HG02938 (cell line): Measurements from ENCODE around the gene TRMT61B.

Source experiments
- ATAC-seq: cut with Tn5 transposase; IDR thresholded peaks from one replicate; pipeline ENCODE4 v1.9.1; 2021; ENCODE audit warnings: mild to moderate bottlenecking, moderate library complexity; ENCODE audit not compliant: unreplicated experiment

Gene TRMT61B

DNA sequence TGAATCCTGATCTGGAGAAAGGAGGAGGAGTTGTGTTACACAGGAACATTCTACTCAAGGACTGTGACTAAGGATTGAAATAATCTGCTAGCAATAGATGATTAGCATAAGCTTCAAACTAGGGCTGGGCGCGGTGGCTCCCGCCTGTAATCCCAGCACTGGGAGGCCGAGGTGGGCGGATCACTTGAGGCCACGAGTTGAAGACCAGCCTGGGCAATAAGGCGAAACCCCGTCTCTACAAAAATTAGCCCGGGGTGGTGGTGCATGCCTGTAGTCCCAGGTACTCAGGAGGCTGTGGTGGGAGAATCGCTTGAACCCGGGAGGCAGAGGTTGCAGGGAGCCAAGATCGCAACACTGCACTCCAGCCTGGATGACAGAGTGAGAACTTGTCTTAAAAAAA, 1.5 kb downstream of the TRMT61B start:
- ATAC-seq = no peak

DNA sequence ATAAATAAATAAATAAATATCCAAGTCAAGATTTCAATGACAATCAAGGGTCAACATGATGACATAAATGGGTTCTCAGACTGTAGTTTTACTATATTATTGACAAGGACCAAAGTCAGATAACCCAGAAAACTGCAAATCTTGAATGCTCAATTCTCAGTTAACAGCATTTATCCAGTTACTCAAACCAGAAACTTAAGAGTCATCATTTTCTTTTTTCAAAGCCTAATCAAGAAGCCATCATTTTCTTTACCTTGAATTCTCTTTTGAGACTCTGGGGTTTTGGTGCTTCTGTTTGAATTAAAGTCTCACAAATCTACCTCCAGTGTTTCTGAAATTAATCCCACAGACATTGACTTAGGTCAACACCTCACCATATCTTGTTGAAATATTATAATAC, 14.1 kb downstream of the TRMT61B start:
- no peak for ATAC-seq

DNA sequence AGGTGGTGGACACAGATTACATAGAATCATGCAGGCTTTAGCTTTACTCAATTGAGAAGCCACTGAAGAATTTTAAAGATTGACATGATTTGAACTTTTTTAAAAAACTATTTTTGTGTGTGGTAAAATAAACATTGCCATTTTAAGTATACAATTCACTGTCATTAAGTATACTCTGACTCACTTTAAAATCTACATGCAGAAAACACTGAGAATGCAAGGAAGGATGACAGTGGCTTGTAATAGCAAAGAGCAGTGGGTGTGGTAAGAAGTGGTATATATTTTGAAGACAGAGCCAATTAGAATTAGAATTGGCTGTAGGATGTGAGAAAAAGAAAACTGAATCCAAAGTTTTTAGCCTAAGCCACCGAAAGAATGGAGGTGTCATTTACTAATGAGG, 14.9 kb downstream of the TRMT61B start:
- no peak for ATAC-seq

DNA sequence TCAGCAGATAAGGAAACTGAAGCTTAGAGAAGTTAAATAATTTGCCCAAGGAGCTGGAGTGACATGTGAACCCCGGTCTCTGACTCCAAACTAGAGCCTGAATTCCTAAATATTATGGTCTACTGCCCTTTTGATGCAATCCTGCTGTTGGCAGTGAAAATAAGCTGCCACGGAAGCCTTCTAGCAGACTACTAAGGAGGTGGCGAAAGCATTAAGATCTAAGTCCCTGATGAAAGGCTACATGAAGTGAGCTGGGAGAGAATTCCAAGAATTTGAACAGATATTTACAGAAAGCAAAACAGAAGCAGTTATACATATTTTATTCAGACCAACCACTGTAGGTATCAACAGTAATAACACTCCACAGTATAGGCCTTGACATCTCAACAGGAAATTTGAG, 28.1 kb downstream of the TRMT61B start:
- no peak for ATAC-seq

DNA sequence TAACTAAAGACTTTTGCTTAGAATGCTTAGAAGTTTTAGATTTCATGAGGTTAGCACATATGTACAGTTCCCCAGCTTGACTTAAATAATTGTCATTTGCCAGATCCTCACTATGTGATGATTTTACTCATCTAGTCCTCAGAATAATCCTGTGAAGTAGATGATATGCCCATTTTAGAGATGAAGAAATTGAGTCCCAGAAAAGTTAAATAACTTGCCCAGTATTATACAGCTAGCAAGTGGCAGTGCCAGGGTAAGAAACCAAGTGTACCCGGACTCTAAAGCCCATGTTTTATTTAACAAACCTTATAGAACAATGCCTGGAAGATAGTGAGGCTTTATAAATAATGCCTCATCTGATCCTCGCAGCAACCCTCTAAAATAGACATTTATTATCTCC, 31.1 kb downstream of the TRMT61B start:
- ATAC-seq = no peak

DNA sequence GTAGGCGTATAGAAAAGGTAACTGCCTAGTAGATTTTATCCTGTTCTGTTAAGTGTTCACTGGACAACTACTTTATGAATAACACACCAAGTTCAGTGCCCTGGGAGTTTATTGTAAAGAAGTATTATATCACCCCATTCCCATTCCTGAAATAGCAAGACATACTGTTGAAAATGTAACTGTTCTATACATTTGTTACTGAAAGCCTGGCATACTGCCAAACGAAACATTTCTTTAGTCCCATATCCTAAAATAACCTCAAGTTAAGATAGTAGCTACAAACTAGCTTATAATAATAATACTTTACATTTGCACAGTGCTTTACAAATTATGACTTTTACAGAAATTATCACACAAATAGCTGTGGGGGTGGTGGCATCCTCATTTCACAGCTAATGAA, 34.3 kb downstream of the TRMT61B start:
- ATAC-seq = no peak

DNA sequence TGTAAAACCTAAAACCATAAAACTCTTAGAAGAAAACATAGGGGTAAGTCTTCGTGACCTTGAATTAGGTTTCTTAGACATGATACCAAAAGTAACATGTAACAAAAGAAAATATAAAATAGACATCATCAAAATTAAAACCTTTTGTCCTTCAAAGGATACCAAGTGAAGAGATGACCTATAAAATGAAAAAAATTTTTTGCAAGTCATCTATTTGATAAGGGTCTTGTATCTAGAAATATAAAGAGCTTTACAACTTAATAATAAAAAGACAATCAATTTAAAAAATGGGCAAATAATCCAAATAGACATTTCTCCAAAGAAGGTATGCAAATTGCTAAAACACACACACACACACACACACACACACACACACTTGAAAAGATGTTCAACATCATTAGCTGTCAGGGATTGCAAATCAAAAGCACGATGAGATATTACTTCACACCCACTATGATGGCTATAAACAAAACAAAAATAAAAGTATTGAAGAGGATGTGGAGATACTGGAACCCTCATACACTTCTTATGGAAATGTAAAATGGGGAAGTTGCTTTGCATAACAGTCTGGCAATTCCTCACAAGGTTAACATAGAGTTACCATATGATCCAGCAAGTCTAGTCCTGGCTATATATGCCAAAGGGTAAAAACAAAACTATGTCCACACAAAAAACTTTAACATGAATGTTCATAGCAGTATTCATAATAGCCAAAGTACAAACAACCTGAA, 36.2 kb downstream of the TRMT61B start:
- ATAC-seq = no peak

DNA sequence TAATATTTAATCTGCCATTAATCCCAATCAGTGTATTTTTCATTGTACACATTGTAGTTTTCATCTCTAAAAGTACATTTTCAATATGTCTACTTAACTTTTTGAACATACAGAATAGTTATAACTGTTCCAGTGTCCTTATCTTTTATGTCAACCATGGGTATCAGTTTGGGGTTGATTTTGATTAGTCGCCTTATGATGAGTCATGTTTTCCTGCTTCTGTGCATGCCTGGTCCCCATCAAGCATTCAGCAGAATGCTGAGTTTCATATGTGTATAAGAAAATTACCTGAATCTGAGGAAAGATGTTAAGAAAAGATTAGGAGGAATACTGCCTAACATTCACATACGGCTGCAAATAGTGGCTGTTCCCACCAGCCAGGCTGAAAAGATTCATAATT, 41.7 kb downstream of the TRMT61B start:
- ATAC-seq = no peak

DNA sequence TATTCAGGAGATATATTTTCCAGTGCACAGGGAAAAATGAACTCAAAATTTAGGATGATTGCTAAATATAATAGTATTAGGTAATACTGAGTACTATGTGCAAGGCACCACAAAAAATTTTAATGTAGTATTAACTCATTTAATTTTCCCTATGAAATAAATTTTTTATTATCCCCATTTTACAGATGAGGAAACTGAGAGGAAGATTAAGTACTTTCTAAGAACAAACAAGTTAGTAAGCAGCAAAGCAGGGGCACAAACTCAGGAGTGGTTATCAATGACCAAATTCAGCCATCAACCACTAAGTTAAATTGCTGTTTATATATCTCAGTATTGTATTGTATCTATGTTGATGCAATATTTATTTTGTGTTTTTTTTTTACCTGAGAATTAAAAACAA, 45.2 kb downstream of the TRMT61B start:
- no peak for ATAC-seq

DNA sequence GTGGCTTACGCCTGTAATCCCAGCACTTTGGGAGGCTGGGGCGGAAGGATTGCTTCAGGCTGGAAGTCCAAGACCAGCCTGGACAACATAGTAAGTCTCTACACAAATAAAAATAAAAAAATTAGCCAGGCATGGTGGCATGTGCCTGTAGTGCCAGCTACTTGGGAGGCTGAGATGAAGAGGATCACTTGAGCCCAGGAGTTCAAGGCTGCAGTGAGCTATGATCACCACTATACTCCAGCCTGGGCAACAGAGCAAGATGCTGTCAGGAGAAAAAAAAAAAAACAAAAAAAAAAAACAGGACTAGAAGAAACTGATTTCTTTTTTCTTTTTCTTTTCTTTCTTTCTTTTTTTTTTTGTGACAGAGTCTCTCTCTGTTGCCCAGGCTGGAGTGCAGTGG, 45.9 kb downstream of the TRMT61B start:
- no peak for ATAC-seq

DNA sequence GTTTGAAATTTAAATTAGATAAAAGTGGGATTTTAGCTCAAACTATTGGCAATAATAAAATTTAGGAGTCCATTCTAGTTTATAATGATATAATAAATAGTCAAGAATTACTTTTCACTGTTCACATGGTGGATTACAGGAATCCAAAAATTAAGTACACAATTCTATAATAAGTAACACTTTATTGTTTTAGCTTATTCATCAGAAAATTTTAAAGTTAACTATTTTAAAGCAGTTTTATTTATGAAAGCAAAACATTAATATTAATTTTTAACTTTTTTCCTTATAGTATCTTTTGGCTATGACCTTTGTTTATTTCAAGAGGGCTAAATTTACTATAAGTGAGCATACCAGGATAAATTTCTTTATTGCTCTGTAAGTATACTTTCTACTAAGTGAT, 48.1 kb downstream of the TRMT61B start:
- no peak for ATAC-seq

DNA sequence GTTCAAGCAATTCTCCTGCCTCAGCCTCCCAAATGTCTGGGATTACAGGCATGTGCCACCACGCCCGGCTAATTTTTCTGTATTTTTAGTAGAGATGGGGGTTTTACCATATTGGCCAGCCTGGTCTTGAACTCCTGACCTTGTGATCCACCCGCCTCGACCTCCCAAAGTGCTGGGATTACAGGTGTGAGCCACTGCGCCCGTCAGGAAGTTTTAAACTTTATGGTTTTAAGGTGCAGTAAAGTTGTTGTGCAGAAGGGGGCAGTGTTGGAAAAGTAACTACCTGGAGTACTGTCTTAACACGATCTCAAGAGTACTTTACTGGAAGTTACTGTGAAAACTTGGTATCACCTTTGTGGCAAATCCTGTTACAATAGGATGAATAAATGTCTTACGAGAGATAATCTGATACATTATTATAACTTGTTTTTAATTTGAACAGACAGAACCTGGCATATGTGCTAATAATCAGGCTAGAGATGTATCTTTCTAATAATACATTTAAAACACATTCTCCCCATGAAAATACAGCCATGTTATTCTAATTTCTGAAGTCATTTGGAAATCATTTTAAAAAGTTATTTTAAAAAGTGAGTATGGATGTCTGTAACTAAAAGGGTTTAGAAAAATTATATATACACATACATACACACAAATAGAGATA, 48.7 kb downstream of the TRMT61B start:
- ATAC-seq = no peak

DNA sequence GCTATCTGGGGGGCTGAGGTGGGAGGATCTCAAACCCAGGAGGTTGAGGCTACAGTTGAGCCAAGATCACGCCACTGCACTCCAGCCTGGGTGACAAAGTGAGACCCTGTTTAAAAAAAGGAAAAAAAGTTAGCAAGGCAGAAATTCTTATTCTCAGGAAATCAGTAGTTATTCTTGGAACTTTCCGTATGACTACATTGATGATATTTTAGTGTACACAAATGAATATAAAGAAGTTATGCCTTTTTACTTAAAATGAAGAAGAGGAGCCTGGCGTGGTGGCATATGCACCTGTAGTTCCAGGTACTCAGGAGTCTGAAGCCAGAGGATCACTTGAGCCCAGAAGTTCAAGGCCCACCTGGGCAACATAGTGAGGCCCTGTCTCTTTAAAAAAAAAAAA, 52.1 kb downstream of the TRMT61B start:
- ATAC-seq = no peak

DNA sequence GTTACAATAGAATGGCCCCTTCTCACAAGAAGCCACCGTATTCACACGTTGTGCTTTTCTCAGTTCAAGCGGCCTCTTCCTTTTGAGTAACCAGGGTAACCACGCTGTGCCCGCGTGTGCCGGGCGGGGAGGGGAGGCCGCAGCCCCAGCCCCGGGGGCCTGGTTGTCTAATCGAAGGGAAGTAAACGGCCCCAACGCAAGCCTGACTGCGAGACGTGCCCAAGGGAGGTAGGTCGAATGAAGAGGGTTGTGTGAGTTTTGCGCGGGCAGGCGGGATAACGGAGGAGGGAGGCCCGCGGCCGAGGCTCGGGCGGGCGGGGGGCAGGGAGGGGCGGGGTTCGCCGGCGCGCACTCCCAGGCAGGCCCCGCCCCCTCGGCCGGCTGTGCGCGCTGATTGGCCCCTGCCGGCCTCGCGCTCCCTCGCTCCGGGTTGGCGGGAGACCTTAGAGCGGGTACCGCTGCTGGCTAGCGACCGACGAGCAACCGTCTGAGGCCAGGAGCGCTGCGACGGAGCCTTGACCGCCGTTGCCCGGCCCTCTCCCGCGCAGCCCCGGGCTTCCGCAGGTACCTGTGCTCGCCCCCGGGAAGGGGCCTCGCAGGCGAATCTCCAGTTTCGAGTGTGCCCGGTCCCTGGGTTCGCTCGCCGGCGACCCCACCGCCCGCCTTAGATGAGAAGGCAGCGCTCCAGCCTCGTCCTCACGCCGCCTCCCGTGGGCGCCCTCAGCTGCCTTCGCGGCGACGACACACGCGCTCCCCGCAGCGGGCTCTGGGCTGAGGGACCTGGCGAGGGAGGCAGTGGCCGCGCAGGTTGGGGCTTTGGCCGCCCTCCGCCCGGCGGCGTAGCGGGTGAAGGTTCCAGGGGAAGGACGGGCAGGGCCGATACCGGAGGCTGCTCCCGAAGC, 59.5 kb downstream of the TRMT61B start, which contains the start of gene SPDYA:
Gene SPDYA (plus strand): TSS at position 451 of the 902 bp plus-strand sequence. CDS start 5,181 bp downstream, outside the sequence.
- peak; percentile 73 for ATAC-seq

DNA sequence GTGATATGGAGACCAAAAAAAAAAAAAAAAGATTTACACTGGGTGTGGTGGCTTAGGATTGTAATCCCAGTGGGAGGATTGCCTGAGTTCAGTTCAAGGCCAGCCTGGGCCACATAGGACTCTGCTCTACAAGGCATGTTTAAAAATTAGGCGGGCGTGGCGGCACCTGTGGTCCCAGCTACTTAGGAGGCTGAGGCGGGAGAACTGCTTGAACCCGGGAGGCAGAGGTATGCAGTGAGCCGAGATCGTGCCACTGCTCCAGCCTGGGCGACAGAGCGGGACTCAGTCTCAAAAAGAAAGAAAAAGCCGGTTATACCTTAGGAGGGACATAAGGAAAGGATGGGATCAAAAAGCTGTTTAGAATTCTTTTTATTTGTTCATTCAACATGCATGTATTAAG, 60.2 kb downstream of the TRMT61B start:
- ATAC-seq = no peak

DNA sequence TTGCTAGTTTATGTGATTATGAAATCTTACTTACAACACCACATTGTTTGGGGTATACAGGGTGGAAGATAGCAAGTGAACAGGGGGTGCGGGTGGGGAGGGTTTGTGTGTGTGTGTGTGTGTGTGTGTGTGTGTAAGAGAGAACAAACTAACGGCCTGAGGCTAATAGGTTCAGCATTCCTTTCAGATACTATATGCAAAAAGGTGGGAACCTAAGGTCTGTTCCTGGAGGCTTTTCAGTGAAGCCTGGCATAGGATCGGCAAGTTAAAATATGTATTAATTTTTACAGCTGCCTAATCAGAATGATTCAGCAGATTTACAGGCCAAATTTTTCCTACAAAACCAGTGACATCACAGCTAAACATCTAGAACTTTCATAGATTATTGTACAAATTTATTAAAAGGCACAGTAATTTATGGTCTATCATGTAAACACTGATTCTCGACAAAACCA, 67.1 kb downstream of the TRMT61B start:
- ATAC-seq = no peak

DNA sequence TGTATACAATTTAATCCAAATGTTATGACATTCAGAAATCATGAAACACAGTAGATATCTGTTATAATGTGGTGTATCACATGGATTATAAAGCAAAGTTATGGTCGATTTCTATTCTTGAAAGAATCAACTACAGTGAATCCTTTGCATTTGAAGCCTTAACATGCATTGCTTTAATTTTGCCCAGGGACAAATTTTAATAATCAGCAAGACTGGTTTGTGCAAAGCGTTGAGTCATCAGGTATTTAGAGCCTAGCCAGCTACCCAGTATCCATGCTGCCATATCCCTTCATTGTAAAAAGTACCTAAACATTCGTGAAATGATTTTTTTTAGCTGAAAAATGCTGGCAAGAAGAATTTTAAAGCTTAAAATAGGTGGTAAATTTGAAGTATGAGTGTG, 68.4 kb downstream of the TRMT61B start:
- ATAC-seq = no peak
